ENCODE measurements around the gene CRLF1.

DNA sequence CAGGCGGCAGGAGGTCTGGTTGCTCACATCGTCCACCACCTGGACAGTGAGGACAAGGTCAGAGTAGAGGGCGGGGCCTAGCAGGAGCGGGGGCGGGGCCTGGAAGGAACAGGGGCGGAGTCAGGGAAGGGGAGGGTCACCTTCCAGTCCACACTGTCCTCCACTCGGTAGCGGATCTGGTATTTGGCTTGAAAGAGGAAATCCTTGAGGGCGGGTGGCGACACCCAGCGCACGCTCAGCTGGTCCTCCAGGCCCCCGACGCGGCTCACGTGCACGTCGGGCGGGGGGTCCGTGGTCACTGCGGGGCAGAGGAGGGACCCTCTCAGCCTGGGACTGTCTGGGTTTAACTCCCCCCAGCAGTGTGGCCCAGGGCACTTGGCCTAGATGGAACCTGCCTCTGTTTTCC, 9.8 kb downstream of the CRLF1 start:
- TF ChIP-seq FOXP2 (optimal IDR thresholded peaks at IDR 0.05; ENCODE audit: borderline replicate concordance, extremely low read depth, extremely low read length, insufficient read depth) = no peak
- no peak; the same call in none of the 2 replicates for TF ChIP-seq POLR2AphosphoS5 (IDR thresholded peaks at IDR 0.05; ENCODE audit: low read depth, low read length)
- TF ChIP-seq SIN3A (IDR thresholded peaks at IDR 0.05; ENCODE audit: borderline replicate concordance, insufficient read depth, low read length) = no peak

All from PFSK-1 (cell line).